ENCODE results near the gene CCDC200.

The CCDC200 gene

DNA sequence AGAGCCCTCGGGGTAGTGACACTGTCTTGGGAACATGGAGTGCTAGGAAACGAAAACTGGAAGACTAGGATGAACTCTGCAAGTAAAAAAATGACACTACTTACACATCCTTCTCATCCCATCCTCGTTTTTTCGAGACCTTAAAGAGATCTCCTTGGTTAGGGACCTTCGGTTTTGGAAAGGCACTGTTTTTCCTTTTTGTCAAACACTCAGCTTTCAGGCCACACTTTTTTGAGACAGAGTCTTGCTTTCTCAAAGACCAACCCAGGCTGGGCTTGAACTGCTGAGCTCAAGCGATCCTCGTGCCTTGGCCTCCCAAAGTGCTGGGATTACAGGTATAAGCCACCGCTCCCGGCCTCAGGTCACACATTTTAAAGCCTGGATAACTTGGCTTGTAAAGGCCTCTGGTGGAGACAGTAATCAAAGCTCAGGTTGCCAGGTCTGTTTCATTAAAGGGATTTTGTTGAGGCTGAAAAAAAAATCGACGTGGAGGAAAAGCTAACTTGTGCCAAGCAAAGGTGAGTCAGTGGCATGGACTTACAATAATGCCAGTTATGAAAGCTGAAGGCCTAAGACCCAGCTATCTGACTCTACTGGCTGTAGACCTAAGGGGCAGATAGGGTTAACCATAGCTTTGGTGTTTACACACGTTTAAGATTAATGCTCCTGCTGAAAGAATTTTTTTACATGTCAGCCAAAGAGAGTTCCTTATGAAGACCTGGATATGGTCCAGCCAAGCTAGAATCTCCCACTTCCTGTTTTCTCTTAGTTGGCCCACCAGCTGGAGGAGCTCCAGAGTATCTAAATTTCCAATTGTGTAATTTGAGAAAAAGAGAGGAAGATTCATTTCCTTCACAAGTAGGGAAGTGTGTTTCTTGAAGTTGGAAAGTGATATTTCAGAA is 56.6 kb downstream of the CCDC200 start:
- TF ChIP-seq, protein P1, sequence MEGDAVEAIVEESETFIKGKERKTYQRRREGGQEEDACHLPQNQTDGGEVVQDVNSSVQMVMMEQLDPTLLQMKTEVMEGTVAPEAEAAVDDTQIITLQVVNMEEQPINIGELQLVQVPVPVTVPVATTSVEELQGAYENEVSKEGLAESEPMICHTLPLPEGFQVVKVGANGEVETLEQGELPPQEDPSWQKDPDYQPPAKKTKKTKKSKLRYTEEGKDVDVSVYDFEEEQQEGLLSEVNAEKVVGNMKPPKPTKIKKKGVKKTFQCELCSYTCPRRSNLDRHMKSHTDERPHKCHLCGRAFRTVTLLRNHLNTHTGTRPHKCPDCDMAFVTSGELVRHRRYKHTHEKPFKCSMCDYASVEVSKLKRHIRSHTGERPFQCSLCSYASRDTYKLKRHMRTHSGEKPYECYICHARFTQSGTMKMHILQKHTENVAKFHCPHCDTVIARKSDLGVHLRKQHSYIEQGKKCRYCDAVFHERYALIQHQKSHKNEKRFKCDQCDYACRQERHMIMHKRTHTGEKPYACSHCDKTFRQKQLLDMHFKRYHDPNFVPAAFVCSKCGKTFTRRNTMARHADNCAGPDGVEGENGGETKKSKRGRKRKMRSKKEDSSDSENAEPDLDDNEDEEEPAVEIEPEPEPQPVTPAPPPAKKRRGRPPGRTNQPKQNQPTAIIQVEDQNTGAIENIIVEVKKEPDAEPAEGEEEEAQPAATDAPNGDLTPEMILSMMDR (IDR thresholded peaks at IDR 0.05; ENCODE audit: unreplicated experiment in 3 of 3) = peak; percentile 17 to 55 (median 30)
- H3K27ac Mint-ChIP-seq = no peak overlapping the region
- peaks cover 35% of the 10 kb centered on the region for H3K4me1 Mint-ChIP-seq
- H3K9me3 Mint-ChIP-seq = no peaks in the 10 kb centered on the region
- H3K36me3 Mint-ChIP-seq (ENCODE audit: low read depth) = peaks cover 20% of the 10 kb centered on the region
- no peaks in the 10 kb centered on the region for H3K27me3 Mint-ChIP-seq (ENCODE audit: low read depth)
- H3K4me3 Mint-ChIP-seq = no peak overlapping the region
